Kidney (tissue), 14 donors: ENCODE results near the gene MED13L. TPM values are rescaled to one million over a fixed set of nuclear protein-coding genes. Genes with fewer than 3 reads are reported as not detected.

Experiments
- DNase-seq, 5 donors: peaks; one replicate each; pipeline ENCODE4 v3.0.0-alpha.2; 2013 to 2020
- FAIRE-seq: peaks from 2 replicates; lab custom pipeline; 2012; peaks lifted over from hg19 to GRCh38; lab: Jason Lieb, UNC
- H3K27ac ChIP-seq, 2 donors: one replicate each; pipeline ENCODE4 v1.7.0; 2013; ENCODE audit warnings: low read depth in 2 of 2, low read length in 2 of 2, inconsistent platforms in 1 of 2
- H3K27me3 ChIP-seq: one replicate; pipeline ENCODE4 v1.7.1; 2013; ENCODE audit warnings: low read length, inconsistent platforms; ENCODE audit not compliant: control insufficient read depth, insufficient read depth
- H3K36me3 ChIP-seq, 3 donors: one replicate each; pipeline versions ENCODE4 v1.7.0 to v1.7.1; 2013; ENCODE audit warnings: low read length in 3 of 3, control low read depth in 1 of 3, inconsistent platforms in 1 of 3; ENCODE audit not compliant: insufficient read depth in 3 of 3, control insufficient read depth in 2 of 3
- H3K4me1 ChIP-seq, 3 donors: one replicate each; pipeline versions ENCODE4 v1.7.0 to v1.7.1; 2013; ENCODE audit warnings: low read length in 3 of 3, inconsistent platforms in 1 of 3, low read depth in 1 of 3; ENCODE audit not compliant: control insufficient read depth in 2 of 3, insufficient read depth in 2 of 3
- H3K4me3 ChIP-seq, 3 donors: one replicate each; pipeline versions ENCODE4 v1.7.0 to v1.8.1; 2013; ENCODE audit warnings: low read length in 3 of 3, control low read depth in 1 of 3, inconsistent platforms in 1 of 3
- H3K9ac ChIP-seq, 3 donors: one replicate each; pipeline versions ENCODE4 v1.7.0 to v1.7.1; 2013; ENCODE audit warnings: low read length in 3 of 3, control low read depth in 1 of 3, inconsistent platforms in 1 of 3
- H3K9me3 ChIP-seq, 3 donors: one replicate each; pipeline versions ENCODE4 v1.7.0 to v1.7.1; 2013; ENCODE audit warnings: low read length in 3 of 3, control low read depth in 1 of 3, inconsistent platforms in 1 of 3; ENCODE audit not compliant: control insufficient read depth in 2 of 3, insufficient read depth in 1 of 3
- CTCF ChIP-seq: IDR thresholded peaks from 3 replicates; pipeline ENCODE4 v1.5.1; 2012; ENCODE audit warnings: mild to moderate bottlenecking, moderate library complexity, borderline replicate concordance; ENCODE audit not compliant: insufficient read depth; ENCODE audit errors: extremely low read depth
- intact Hi-C: fragments of 100-400 bp; cut with DNase I; formaldehyde crosslinking; loops from one replicate; pipeline ENCODE4 v1.11.1; 2022
- polyA plus RNA-seq: library from polyadenylated mRNA; stranded (reverse); fragments of 350-450 nt; fragmentation: Illumina TruSeq; extraction: RNeasy Lipid Tissue Mini Kit (QIAGEN cat#74804); gene quantifications from one replicate; pipeline ENCODE4 v1.2.3, GENCODE V29; 2014; ENCODE audit warnings: low read depth, low replicate concordance; ENCODE audit not compliant: insufficient read depth
- total RNA-seq: library from RNA; stranded (reverse); fragmentation: NEBNext Ultra II Directional; extraction: Animal tissue kit (Norgen Biotek cat#: 25700); gene quantifications from one replicate; pipeline ENCODE4 v1.2.1, GENCODE V29; 2021
- donor health status: control.
- donor health status: control.
- donor health status: control.
- donor health status: control.
- donor health status: control.
- donor health status: DM: yes; HTN: yes; CAD: no.
- donor health status: Normal renal cell carcinoma (clear cell type).

The MED13L gene
- total and polyA plus RNA-seq, 2 donors from 2014 or later, result 7.1 to 153 TPM

GRCh38 chr12:116092162-116092561 lies 185.3 kb downstream of the MED13L start:
- no peak overlapping the region for H3K9ac ChIP-seq

GRCh38 chr12:116091579-116091978 lies 185.9 kb downstream of the MED13L start:
- no peak for TF ChIP-seq CTCF
- DNase-seq (no peak), FAIRE-seq (no peak)
- H3K4me1 ChIP-seq, result peaks cover 0 to 10% (median 0%) of the 10 kb centered on the region in 3 donors
- H3K9ac ChIP-seq, result no peak overlapping the region
- no peaks in the 10 kb centered on the region for H3K9me3 ChIP-seq
- no peaks in the 10 kb centered on the region for H3K36me3 ChIP-seq
- intact Hi-C loops, result no loop called here
- no peak overlapping the region for H3K27ac ChIP-seq
- H3K4me3 ChIP-seq, result no peak overlapping the region
- no peaks in the 10 kb centered on the region for H3K27me3 ChIP-seq

More at GRCh38 chr12:116092162-116092561, 185.3 kb downstream of the MED13L start:
- DNase-seq (no peak), FAIRE-seq (no peak)
- Histone ChIP-seq H3K9me3 (no peaks in the 10 kb centered on the region), H3K36me3 (no peaks in the 10 kb centered on the region), H3K27ac (no peak overlapping the region), H3K27me3 (no peaks in the 10 kb centered on the region), H3K4me1 (peaks cover 0 to 10% (median 0%) of the 10 kb centered on the region in 3 donors), H3K4me3 (no peak overlapping the region)
- intact Hi-C loops, result no loop called here
- TF ChIP-seq CTCF, result no peak

- Histone ChIP-seq H3K9me3 (no peaks in the 10 kb centered on the region), H3K27me3 (no peaks in the 10 kb centered on the region), H3K4me1 (peaks cover 0 to 10% (median 0%) of the 10 kb centered on the region in 3 donors), H3K9ac (no peak overlapping the region), H3K36me3 (no peaks in the 10 kb centered on the region), H3K4me3 (no peak overlapping the region), H3K27ac (no peak overlapping the region)
- intact Hi-C loops, result no loop called here
- FAIRE-seq (no peak), DNase-seq (no peak)
- TF ChIP-seq CTCF, result no peak
Observed at GRCh38 chr12:116090516-116090915, 187.0 kb downstream of the MED13L start.

GRCh38 chr12:116089080-116089479 lies 188.4 kb downstream of the MED13L start:
- intact Hi-C loops, result no loop called here
- Histone ChIP-seq H3K9me3 (no peaks in the 10 kb centered on the region), H3K36me3 (no peaks in the 10 kb centered on the region), H3K4me3 (no peak overlapping the region), H3K9ac (no peak overlapping the region), H3K27ac (no peak overlapping the region), H3K27me3 (no peaks in the 10 kb centered on the region), H3K4me1 (peaks cover 0 to 10% (median 0%) of the 10 kb centered on the region in 3 donors)
- DNase-seq, result no peak
- TF ChIP-seq CTCF, result no peak
- no peak for FAIRE-seq
